CD14-positive monocyte (primary cell): ENCODE measurements around the gene NPAS3. TPM values are rescaled to one million over a fixed set of nuclear protein-coding genes. Genes with fewer than 3 reads are reported as not detected.

Source experiments
- DNase-seq, 3 donors: peaks; one replicate each; pipeline ENCODE4 v3.0.0-alpha.2; 2011 to 2022
- H2AFZ ChIP-seq: 2 replicates; pipeline ENCODE4 v1.6.0; 2012; ENCODE audit warnings: mild to moderate bottlenecking, low read depth, low read length, inconsistent platforms; ENCODE audit not compliant: insufficient read depth, poor library complexity, severe bottlenecking
- H3K27ac ChIP-seq, 2 donors: 1 replicate in 1 of 2; 2 replicates in 1 of 2; pipeline ENCODE4 v1.5.1; 2012 to 2013; ENCODE audit warnings: low read length in 2 of 2, control low read depth in 1 of 2, inconsistent platforms in 1 of 2, low read depth in 1 of 2, mild to moderate bottlenecking in 1 of 2
- H3K27me3 ChIP-seq, 2 donors: one replicate each; pipeline versions ENCODE4 v1.6.0 to v1.6.1; 2011 to 2013; ENCODE audit warnings: low read length in 2 of 2; ENCODE audit not compliant: control insufficient read depth in 2 of 2, insufficient read depth in 2 of 2
- H3K36me3 ChIP-seq, 2 donors: replicated peaks in 1 of 2; 1 replicate in 1 of 2; 2 replicates in 1 of 2; pipeline versions ENCODE4 v1.5.1 to v1.6.1; 2012 to 2013; ENCODE audit warnings: low read length in 2 of 2, control low read depth in 1 of 2, inconsistent platforms in 1 of 2, mild to moderate bottlenecking in 1 of 2; ENCODE audit not compliant: insufficient read depth in 2 of 2, control insufficient read depth in 1 of 2
- H3K4me1 ChIP-seq, 2 donors: 1 replicate in 1 of 2; 2 replicates in 1 of 2; pipeline versions ENCODE4 v1.5.1 to v1.6.1; 2012 to 2013; ENCODE audit warnings: low read length in 2 of 2, control low read depth in 1 of 2, inconsistent platforms in 1 of 2, mild to moderate bottlenecking in 1 of 2, moderate library complexity in 1 of 2; ENCODE audit not compliant: insufficient read depth in 2 of 2, control insufficient read depth in 1 of 2
- H3K4me2 ChIP-seq: replicated peaks from 2 replicates; pipeline ENCODE3; 2012; ENCODE audit warnings: low read length, moderate library complexity, mild to moderate bottlenecking; ENCODE audit not compliant: poor library complexity, severe bottlenecking; ENCODE audit errors: extremely low read depth
- H3K4me3 ChIP-seq, 3 experiments: fragments of 200-600 bp in 1 of 3; sonication (generic) in 1 of 3; replicated peaks in 1 of 3; 1 replicate in 2 of 3; 2 replicates in 1 of 3; pipeline ENCODE4 v1.5.1; 2011 to 2013; ENCODE audit warnings: low read length in 3 of 3, mild to moderate bottlenecking in 3 of 3, control low read depth in 2 of 3, low read depth in 2 of 3, inconsistent platforms in 1 of 3, moderate library complexity in 1 of 3
- H3K79me2 ChIP-seq: 2 replicates; pipeline ENCODE4 v1.6.0; 2012; ENCODE audit warnings: mild to moderate bottlenecking, control low read depth, inconsistent platforms, low read length, moderate library complexity; ENCODE audit not compliant: insufficient read depth
- H3K9ac ChIP-seq: 2 replicates; pipeline ENCODE4 v1.6.0; 2017; ENCODE audit warnings: low read length, mild to moderate bottlenecking; ENCODE audit not compliant: insufficient read depth, poor library complexity, severe bottlenecking
- H3K9me3 ChIP-seq, 2 donors: replicated peaks in 1 of 2; 1 replicate in 1 of 2; 2 replicates in 1 of 2; pipeline versions ENCODE4 v1.5.1 to v1.6.1; 2012 to 2013; ENCODE audit warnings: low read length in 2 of 2, control low read depth in 1 of 2; ENCODE audit not compliant: control insufficient read depth in 1 of 2, insufficient read depth in 1 of 2
- H4K20me1 ChIP-seq: 2 replicates; pipeline ENCODE4 v1.6.0; 2012; ENCODE audit warnings: mild to moderate bottlenecking, low read length, control low read depth, moderate library complexity; ENCODE audit not compliant: insufficient read depth
- H3K27ac Mint-ChIP-seq, 7 donors: one replicate each; pipeline ENCODE4 v1.8.0; 2020; ENCODE audit warnings: mild to moderate bottlenecking in 7 of 7, mixed read lengths in 7 of 7, moderate library complexity in 6 of 7, inconsistent platforms in 2 of 7
- H3K27me3 Mint-ChIP-seq, 3 donors: one replicate each; pipeline ENCODE4 v1.8.0; 2021 to 2022; ENCODE audit warnings: low read depth in 3 of 3, mild to moderate bottlenecking in 3 of 3, mixed read lengths in 3 of 3, moderate library complexity in 3 of 3, inconsistent platforms in 1 of 3
- H3K36me3 Mint-ChIP-seq, 2 donors: one replicate each; pipeline ENCODE4 v1.8.0; 2020; ENCODE audit warnings: mixed read lengths in 2 of 2, inconsistent platforms in 1 of 2, mild to moderate bottlenecking in 1 of 2
- H3K4me1 Mint-ChIP-seq: one replicate; pipeline ENCODE4 v1.8.0; 2020; ENCODE audit warnings: mild to moderate bottlenecking, mixed read lengths
- H3K4me3 Mint-ChIP-seq, 2 donors: one replicate each; pipeline ENCODE4 v1.8.0; 2020; ENCODE audit warnings: mild to moderate bottlenecking in 2 of 2, mixed read lengths in 2 of 2, moderate library complexity in 1 of 2
- H3K9me3 Mint-ChIP-seq, 7 donors: one replicate each; pipeline ENCODE4 v1.8.0; 2020 to 2022; ENCODE audit warnings: mixed read lengths in 7 of 7, mild to moderate bottlenecking in 6 of 7, moderate library complexity in 6 of 7, inconsistent platforms in 2 of 7
- WGBS: methylation state at CpG from one replicate; pipeline ENCODE4 v1.1.5; 2013; ENCODE audit warnings: missing lambda C conversion rate; ENCODE audit not compliant: insufficient coverage; 5-methylcytosine and 5-hydroxymethylcytosine counted together
- intact Hi-C, 2 donors: fragments of 100-400 bp; cut with micrococcal nuclease; formaldehyde crosslinking; loops; one replicate each; pipeline versions ENCODE4 v1.15.0 to v1.15.1; 2023
- polyA plus RNA-seq, 3 donors: library from polyadenylated mRNA; depleted of rRNA in 1 of 3; unstranded in 2 of 3; stranded (reverse) in 1 of 3; fragments of 300-500 nt in 2 of 3; fragments of >200 nt in 1 of 3; fragmentation: Illumina TruSeq in 2 of 3; gene quantifications; 1 replicate in 2 of 3; 2 replicates in 1 of 3; pipeline ENCODE4 v1.2.3, GENCODE V29; 2012 to 2021
- TF ChIP-seq, protein P1 (sequence below): fragments of 200-600 bp; IDR thresholded peaks from one replicate; pipeline ENCODE4 v1.8.0; 2022; ENCODE audit warnings: antibody characterized with exemption, mild to moderate bottlenecking

NPAS3 gene
- polyA plus RNA-seq, 3 donors = not detected

DNA sequence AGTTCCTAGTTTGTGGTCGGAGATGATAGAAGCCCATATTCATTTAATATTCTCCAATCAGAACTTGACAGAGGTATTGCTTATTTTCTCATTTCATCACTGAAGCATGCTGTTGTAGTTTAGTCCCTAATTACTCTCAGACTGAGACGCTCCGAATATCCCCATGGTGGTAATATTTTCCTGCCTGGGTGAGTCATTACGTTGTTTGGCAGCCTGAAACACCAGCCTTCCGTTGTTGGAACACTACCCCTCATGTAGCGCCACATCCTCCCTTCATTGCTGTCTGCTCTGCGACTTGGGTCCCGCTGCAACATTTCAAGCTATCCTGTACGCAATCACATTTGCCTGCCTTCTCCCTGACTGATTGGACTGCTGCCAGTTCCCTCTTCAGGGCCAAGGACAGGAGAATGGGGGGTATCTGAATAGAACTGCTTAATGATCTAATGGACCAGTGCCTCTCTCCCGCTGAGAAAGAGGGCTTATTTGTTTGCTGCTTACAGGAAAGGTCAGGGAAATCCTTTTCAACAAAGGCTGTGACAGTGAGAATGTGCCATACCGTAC is 369.1 kb downstream of the NPAS3 start:
- intact Hi-C loops = no loop called here
- H2AFZ ChIP-seq = no peak overlapping the region
- H4K20me1 ChIP-seq = no peaks in the 10 kb centered on the region
- H3K27me3 ChIP-seq = no peaks in the 10 kb centered on the region
- no peaks in the 10 kb centered on the region for H3K36me3 Mint-ChIP-seq
- H3K27me3 Mint-ChIP-seq = peaks cover 2 to 3% (median 2%) of the 10 kb centered on the region in 3 donors
- no peak overlapping the region for H3K27ac ChIP-seq
- no peaks in the 10 kb centered on the region for H3K79me2 ChIP-seq
- H3K4me3 Mint-ChIP-seq = no peak overlapping the region
- H3K27ac Mint-ChIP-seq = no peak overlapping the region
- H3K4me1 Mint-ChIP-seq = no peaks in the 10 kb centered on the region
- H3K4me3 ChIP-seq = no peak overlapping the region
- TF ChIP-seq, protein P1, sequence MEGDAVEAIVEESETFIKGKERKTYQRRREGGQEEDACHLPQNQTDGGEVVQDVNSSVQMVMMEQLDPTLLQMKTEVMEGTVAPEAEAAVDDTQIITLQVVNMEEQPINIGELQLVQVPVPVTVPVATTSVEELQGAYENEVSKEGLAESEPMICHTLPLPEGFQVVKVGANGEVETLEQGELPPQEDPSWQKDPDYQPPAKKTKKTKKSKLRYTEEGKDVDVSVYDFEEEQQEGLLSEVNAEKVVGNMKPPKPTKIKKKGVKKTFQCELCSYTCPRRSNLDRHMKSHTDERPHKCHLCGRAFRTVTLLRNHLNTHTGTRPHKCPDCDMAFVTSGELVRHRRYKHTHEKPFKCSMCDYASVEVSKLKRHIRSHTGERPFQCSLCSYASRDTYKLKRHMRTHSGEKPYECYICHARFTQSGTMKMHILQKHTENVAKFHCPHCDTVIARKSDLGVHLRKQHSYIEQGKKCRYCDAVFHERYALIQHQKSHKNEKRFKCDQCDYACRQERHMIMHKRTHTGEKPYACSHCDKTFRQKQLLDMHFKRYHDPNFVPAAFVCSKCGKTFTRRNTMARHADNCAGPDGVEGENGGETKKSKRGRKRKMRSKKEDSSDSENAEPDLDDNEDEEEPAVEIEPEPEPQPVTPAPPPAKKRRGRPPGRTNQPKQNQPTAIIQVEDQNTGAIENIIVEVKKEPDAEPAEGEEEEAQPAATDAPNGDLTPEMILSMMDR = no peak
- H3K4me1 ChIP-seq = no peaks in the 10 kb centered on the region
- no peaks in the 10 kb centered on the region for H3K36me3 ChIP-seq
- DNase-seq = no peak
- 86% methylated on average over 4 of the region's 11 CpGs for WGBS
- H3K4me2 ChIP-seq = no peak overlapping the region
- H3K9me3 ChIP-seq = peaks cover 0 to 2% of the 10 kb centered on the region in 2 donors
- no peaks in the 10 kb centered on the region for H3K9me3 Mint-ChIP-seq
- H3K9ac ChIP-seq = no peak overlapping the region

DNA sequence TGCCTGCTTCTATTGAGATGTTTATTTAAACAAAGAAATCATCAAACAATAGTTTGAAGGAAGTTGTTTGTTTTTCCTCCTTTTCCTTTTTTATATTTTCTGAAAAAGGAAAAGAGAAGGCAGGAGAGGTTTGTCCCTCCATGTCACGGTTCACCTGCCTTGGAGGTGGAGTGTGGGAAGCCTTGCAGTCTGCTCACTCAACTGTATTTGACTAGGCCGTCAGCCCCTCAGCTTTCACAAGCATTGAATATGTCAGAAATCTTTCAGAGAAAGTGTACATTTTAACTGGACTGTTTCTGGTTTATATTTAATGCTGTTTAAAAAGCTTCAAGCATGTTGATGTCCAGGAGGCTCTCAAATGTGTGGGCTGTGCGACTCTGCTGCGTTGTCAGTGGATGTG is 370.4 kb downstream of the NPAS3 start:
- Mint-ChIP-seq H3K4me1 (no peaks in the 10 kb centered on the region), H3K36me3 (no peaks in the 10 kb centered on the region), H3K27ac (no peak overlapping the region), H3K9me3 (no peaks in the 10 kb centered on the region), H3K27me3 (peaks cover 0 to 3% (median 2%) of the 10 kb centered on the region in 3 donors), H3K4me3 (no peak overlapping the region)
- H4K20me1 ChIP-seq = no peaks in the 10 kb centered on the region
- no peaks in the 10 kb centered on the region for H3K27me3 ChIP-seq
- peaks cover 0 to 2% of the 10 kb centered on the region in 2 donors for H3K9me3 ChIP-seq
- TF ChIP-seq, protein P1 = no peak
- 100% methylated on average over 1 of the region's 4 CpGs for whole genome bisulfite sequencing
- no peak for DNase-seq
- H3K27ac ChIP-seq = no peak overlapping the region
- no peak overlapping the region for H2AFZ ChIP-seq
- H3K79me2 ChIP-seq = no peaks in the 10 kb centered on the region
- intact Hi-C loops = no loop called here
- no peaks in the 10 kb centered on the region for H3K36me3 ChIP-seq
- no peak overlapping the region for H3K9ac ChIP-seq
- H3K4me3 ChIP-seq = no peak overlapping the region
- no peaks in the 10 kb centered on the region for H3K4me1 ChIP-seq
- H3K4me2 ChIP-seq = no peak overlapping the region
